IMR-90 (cell line): ENCODE measurements around the gene KIF1B.

Experiments used
- CEBPB ChIP-seq: IDR thresholded peaks from 2 replicates; pipeline ENCODE4 v1.6.1; 2012; ENCODE audit warnings: low read depth, low read length, improper control_type of control experiment
- CHD1 ChIP-seq: IDR thresholded peaks from 2 replicates; pipeline ENCODE4 v1.6.1; 2012; ENCODE audit warnings: low read depth, low read length, improper control_type of control experiment
- CTCF ChIP-seq: conservative IDR thresholded peaks from 2 replicates; pipeline ENCODE4 v1.5.1; 2012; ENCODE audit warnings: mild to moderate bottlenecking, low read depth, low read length, improper control_type of control experiment
- MAFK ChIP-seq: IDR thresholded peaks from 2 replicates; pipeline ENCODE4 v1.6.1; 2012; ENCODE audit warnings: low read depth, low read length, improper control_type of control experiment
- MAZ ChIP-seq: IDR thresholded peaks from 2 replicates; pipeline ENCODE4 v1.6.1; 2012; ENCODE audit warnings: low read depth, mild to moderate bottlenecking, low read length, improper control_type of control experiment, moderate library complexity, borderline replicate concordance
- MXI1 ChIP-seq: IDR thresholded peaks from 2 replicates; pipeline ENCODE4 v1.6.1; 2012; ENCODE audit warnings: low read depth, mild to moderate bottlenecking, low read length, moderate library complexity, borderline replicate concordance
- NFE2L2 ChIP-seq: fragments of 150-350 bp; IDR thresholded peaks from 2 replicates; pipeline ENCODE4 v1.6.1; 2016; ENCODE audit warnings: low read depth, mild to moderate bottlenecking, low read length
- POLR2A ChIP-seq: IDR thresholded peaks from 2 replicates; pipeline ENCODE4 v1.6.1; 2012; ENCODE audit warnings: mild to moderate bottlenecking, low read depth, low read length
- RCOR1 ChIP-seq: IDR thresholded peaks from 2 replicates; pipeline ENCODE4 v1.6.1; 2012; ENCODE audit warnings: mild to moderate bottlenecking, low read length, improper control_type of control experiment; ENCODE audit not compliant: insufficient replicate concordance
- SMC3 ChIP-seq: fragments of 150-350 bp; IDR thresholded peaks from 2 replicates; pipeline ENCODE4 v1.6.1; 2016; ENCODE audit warnings: low read depth, mild to moderate bottlenecking, antibody characterized with exemption, low read length, moderate library complexity
- TF ChIP-seq, protein P1 (sequence below): fragments of 150-350 bp; IDR thresholded peaks from 2 replicates; pipeline ENCODE4 v1.6.1; 2017; ENCODE audit warnings: mild to moderate bottlenecking, antibody characterized with exemption, low read length, low read depth
- TF ChIP-seq, protein P2 (sequence below): fragments of 150-350 bp; IDR thresholded peaks from 2 replicates; pipeline ENCODE4 v1.6.1; 2016; ENCODE audit warnings: low read depth, mild to moderate bottlenecking, low read length, moderate library complexity, borderline replicate concordance

- TF ChIP-seq CTCF, result no peak
- TF ChIP-seq, protein P1, sequence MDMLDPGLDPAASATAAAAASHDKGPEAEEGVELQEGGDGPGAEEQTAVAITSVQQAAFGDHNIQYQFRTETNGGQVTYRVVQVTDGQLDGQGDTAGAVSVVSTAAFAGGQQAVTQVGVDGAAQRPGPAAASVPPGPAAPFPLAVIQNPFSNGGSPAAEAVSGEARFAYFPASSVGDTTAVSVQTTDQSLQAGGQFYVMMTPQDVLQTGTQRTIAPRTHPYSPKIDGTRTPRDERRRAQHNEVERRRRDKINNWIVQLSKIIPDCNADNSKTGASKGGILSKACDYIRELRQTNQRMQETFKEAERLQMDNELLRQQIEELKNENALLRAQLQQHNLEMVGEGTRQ, result no peak
- no peak for TF ChIP-seq POLR2A
- TF ChIP-seq MXI1, result no peak
- TF ChIP-seq MAZ, result no peak
- no peak for TF ChIP-seq SMC3
- TF ChIP-seq, protein P2, sequence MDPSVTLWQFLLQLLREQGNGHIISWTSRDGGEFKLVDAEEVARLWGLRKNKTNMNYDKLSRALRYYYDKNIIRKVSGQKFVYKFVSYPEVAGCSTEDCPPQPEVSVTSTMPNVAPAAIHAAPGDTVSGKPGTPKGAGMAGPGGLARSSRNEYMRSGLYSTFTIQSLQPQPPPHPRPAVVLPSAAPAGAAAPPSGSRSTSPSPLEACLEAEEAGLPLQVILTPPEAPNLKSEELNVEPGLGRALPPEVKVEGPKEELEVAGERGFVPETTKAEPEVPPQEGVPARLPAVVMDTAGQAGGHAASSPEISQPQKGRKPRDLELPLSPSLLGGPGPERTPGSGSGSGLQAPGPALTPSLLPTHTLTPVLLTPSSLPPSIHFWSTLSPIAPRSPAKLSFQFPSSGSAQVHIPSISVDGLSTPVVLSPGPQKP, result no peak
- TF ChIP-seq CHD1, result no peak
- TF ChIP-seq RCOR1, result no peak
- TF ChIP-seq CEBPB, result no peak
- TF ChIP-seq NFE2L2, result no peak
- TF ChIP-seq MAFK, result no peak
These were observed 214.3 kb downstream of the KIF1B start for GRCh38 chr1:10424651-10425050.
